LNCaP clone FGC (cell line): ENCODE results near the gene FLCN.

Experiments used
- DNase-seq: peaks from one replicate; pipeline ENCODE4 v3.0.0-alpha.2; 2011; ENCODE audit warnings: low read depth
- H3K4me3 ChIP-seq: 2 replicates; pipeline ENCODE4 v1.5.1; 2011; ENCODE audit warnings: mild to moderate bottlenecking, low read depth, low read length, control low read depth
- CTCF ChIP-seq: IDR thresholded peaks from 2 replicates; pipeline ENCODE4 v1.5.1; 2012; ENCODE audit warnings: mild to moderate bottlenecking; ENCODE audit not compliant: control insufficient read depth, insufficient read depth; ENCODE audit errors: extremely low read depth

FLCN gene

GRCh38 chr17:17164156-17164555, 72.8 kb downstream of the FLCN start:
- no peak overlapping the region for H3K4me3 ChIP-seq
- DNase-seq, result no peak
- no peak for TF ChIP-seq CTCF
